HepG2 (cell line): Measurements from ENCODE around the gene ERC1. TPM values are rescaled to one million over a fixed set of nuclear protein-coding genes. Genes with fewer than 3 reads are reported as not detected.

Experiments used
- ATAC-seq: fragments of 200-7000 bp; cut with Tn5 transposase; 3 replicates; pipeline ENCODE4 v1.9.1; 2020; ENCODE audit warnings: mild to moderate bottlenecking, moderate library complexity
- BruUV-seq: library from RNA; stranded (reverse); fragments of 400-500 nt; replicated peaks from 2 replicates; lab custom pipeline; 2021; lab: Mats Ljungman, UMichigan
- CTCF ChIA-PET: fragments of 300-600 bp; formaldehyde crosslinking; extraction: SDS; loops from one replicate; lab custom pipeline; 2021; ENCODE audit warnings: low total read pairs, inconsistent platforms, low intra/inter-chr PET ratio; lab: Yijun Ruan, JAX
- POLR2A ChIA-PET: fragments of 350-600 bp; sonication (Branson Sonifier 250); formaldehyde crosslinking; loops from one replicate; lab custom pipeline; 2020; ENCODE audit warnings: antibody characterized with exemption, inconsistent platforms; lab: Yijun Ruan, JAX
- DNase-seq: peaks from one replicate; pipeline ENCODE4 v3.0.0-alpha.2; 2015; ENCODE audit warnings: low spot score
- FAIRE-seq: peaks from 3 replicates; lab custom pipeline; 2011; peaks lifted over from hg19 to GRCh38; lab: Jason Lieb, UNC
- H2AFZ ChIP-seq: one replicate; pipeline ENCODE4 v1.6.1; 2011; ENCODE audit warnings: low read length, inconsistent platforms
- H3K27ac ChIP-seq: fragments of 300-600 bp; 3 replicates; pipeline ENCODE4 v1.8.0; 2011; ENCODE audit warnings: mixed run types, mild to moderate bottlenecking, mixed read lengths, low read length, inconsistent platforms; ENCODE audit not compliant: insufficient read depth; ENCODE audit errors: extremely low read length
- H3K27me3 ChIP-seq, 2 experiments: fragments of 200-600 bp in 1 of 2; 2 replicates in 1 of 2; 3 replicates in 1 of 2; pipeline versions ENCODE4 v1.6.0 to v1.8.0; 2011; ENCODE audit warnings: low read length in 2 of 2, mild to moderate bottlenecking in 2 of 2, moderate library complexity in 2 of 2, inconsistent platforms in 1 of 2; ENCODE audit not compliant: insufficient read depth in 2 of 2, control insufficient read depth in 1 of 2
- H3K36me3 ChIP-seq, 2 experiments: fragments of 200-600 bp in 1 of 2; replicated peaks in 1 of 2; 2 replicates in 1 of 2; 3 replicates in 1 of 2; pipeline versions ENCODE4 v1.5.1 to v1.8.0; 2011; ENCODE audit warnings: low read length in 2 of 2, inconsistent platforms in 1 of 2; ENCODE audit not compliant: insufficient read depth in 2 of 2, control insufficient read depth in 1 of 2
- H3K4me1 ChIP-seq: 2 replicates; pipeline ENCODE4 v1.5.1; 2012; ENCODE audit warnings: low read length, inconsistent platforms; ENCODE audit not compliant: insufficient read depth
- H3K4me2 ChIP-seq: 2 replicates; pipeline ENCODE4 v1.6.0; 2011; ENCODE audit warnings: low read depth, low read length, inconsistent platforms
- H3K4me3 ChIP-seq, 3 experiments: fragments of 200-600 bp in 1 of 3; sonication (generic), shearing (Covaris generic) in 1 of 3; replicated peaks in 1 of 3; 2 replicates each; pipeline ENCODE4 v1.5.1; 2011 to 2016; ENCODE audit warnings: low read length in 3 of 3, inconsistent platforms in 2 of 3, low read depth in 2 of 3, mild to moderate bottlenecking in 2 of 3, control low read depth in 1 of 3, mixed read lengths in 1 of 3; ENCODE audit not compliant: insufficient read depth in 1 of 3
- H3K79me2 ChIP-seq: one replicate; pipeline ENCODE4 v1.6.1; 2011; ENCODE audit warnings: low read length, inconsistent platforms; ENCODE audit not compliant: insufficient read depth
- H3K9ac ChIP-seq: 2 replicates; pipeline ENCODE4 v1.6.0; 2011; ENCODE audit warnings: mild to moderate bottlenecking, low read depth, low read length, inconsistent platforms; ENCODE audit not compliant: insufficient read depth
- H3K9me3 ChIP-seq: 2 replicates; pipeline ENCODE4 v1.5.1; 2012; ENCODE audit warnings: mild to moderate bottlenecking, low read length
- H4K20me1 ChIP-seq: 2 replicates; pipeline ENCODE4 v1.6.0; 2011; ENCODE audit warnings: inconsistent platforms, mild to moderate bottlenecking, low read length, moderate library complexity; ENCODE audit not compliant: insufficient read depth
- BCLAF1 ChIP-seq: fragments of 450-650 bp; IDR thresholded peaks from 2 replicates; pipeline ENCODE4 v1.6.1; 2017; ENCODE audit warnings: mild to moderate bottlenecking
- BRD4 ChIP-seq: sonication (generic); formaldehyde crosslinking; IDR thresholded peaks from 2 replicates; pipeline ENCODE4 v1.4.0; 2020; ENCODE audit warnings: missing genetic modification reagents
- SALL1 ChIP-seq: sonication (generic); formaldehyde crosslinking; IDR thresholded peaks from 2 replicates; pipeline ENCODE4 v1.8.0; 2022; ENCODE audit warnings: mild to moderate bottlenecking, missing genetic modification reagents
- XRCC5 ChIP-seq: fragments of 200-400 bp; formaldehyde crosslinking; optimal IDR thresholded peaks from 2 replicates; pipeline ENCODE3; 2017; ENCODE audit warnings: mild to moderate bottlenecking, low read length
- ZBTB26 ChIP-seq: IDR thresholded peaks from 2 replicates; pipeline ENCODE4 v1.6.1; 2016; ENCODE audit warnings: missing compliant biosample characterization, missing genetic modification reagents, borderline replicate concordance
- WGBS: methylation state at CpG from one replicate; pipeline ENCODE4 v1.1.6; 2017; ENCODE audit warnings: low lambda C conversion rate; 5-methylcytosine and 5-hydroxymethylcytosine counted together
- in situ Hi-C: cut with HindIII; loops from 2 replicates; pipeline ENCODE4 v1.10.0; 2017; ENCODE audit warnings: low pct_unique_long_range_greater_than_20kb; ENCODE audit not compliant: extremely low pct_ligation_motif_present
- intact Hi-C: fragments of 100-400 bp; cut with micrococcal nuclease; formaldehyde crosslinking; loops from one replicate; pipeline ENCODE4 v1.10.0; 2022; ENCODE audit not compliant: unreplicated experiment
- polyA plus RNA-seq, 8 experiments: library from polyadenylated mRNA; depleted of rRNA in 3 of 8; stranded (reverse) in 7 of 8; unstranded in 1 of 8; fragments of >200 nt; fragmentation: Illumina TruSeq in 4 of 8; extraction: Trizol in 4 of 8; gene quantifications; 2 replicates each; pipeline versions ENCODE4 v1.2.1 to v1.2.3, GENCODE V29; 2011 to 2016; ENCODE audit warnings: low read depth in 4 of 8, missing spikeins in 1 of 8, mixed read lengths in 1 of 8; ENCODE audit not compliant: insufficient read depth in 1 of 8
- total RNA-seq, 5 experiments: library from RNA; depleted of rRNA; stranded (reverse); fragments of >200 nt; fragmentation: Illumina TruSeq; extraction: Trizol; gene quantifications; 2 replicates each; pipeline ENCODE4 v1.2.3, GENCODE V29; 2016; ENCODE audit warnings: low read depth in 1 of 5

Gene ERC1
- total and polyA plus RNA-seq, 2 of the 13 experiments (the other 11 are each of a cell fraction or from before 2014, with no cell fraction given): 6.1 to 12.4 TPM

GRCh38 chr12:1322821-1323220 lies 331.8 kb downstream of the ERC1 start:
- CTCF ChIA-PET: no interaction called here
- no peak overlapping the region for H3K4me3 ChIP-seq
- H3K36me3 ChIP-seq: no peaks in the 10 kb centered on the region
- intact Hi-C loops (no loop called here), in situ Hi-C loops (no loop called here)
- no peak overlapping the region for H2AFZ ChIP-seq
- FAIRE-seq: no peak
- H3K27ac ChIP-seq: no peak overlapping the region
- 98% methylated on average over 3 of the region's 3 CpGs for WGBS
- H3K4me1 ChIP-seq: no peaks in the 10 kb centered on the region
- no peaks in the 10 kb centered on the region for H4K20me1 ChIP-seq
- POLR2A ChIA-PET: no interaction called here
- H3K4me2 ChIP-seq: no peak overlapping the region
- no peaks in the 10 kb centered on the region for H3K9me3 ChIP-seq
- TF ChIP-seq XRCC5 (no peak), BRD4 (CRISPR knock-in tag) (no peak), BCLAF1 (no peak), SALL1 (no peak), ZBTB26 (CRISPR knock-in tag) (no peak)
- BruUV-seq: no TSS peak
- H3K9ac ChIP-seq: no peak overlapping the region
- no peak for DNase-seq
- no peak for ATAC-seq
- H3K79me2 ChIP-seq: no peaks in the 10 kb centered on the region
- no peaks in the 10 kb centered on the region for H3K27me3 ChIP-seq
